Activated CD8-positive, alpha-beta memory T cell treated with anti-CD3 and anti-CD28 coated beads for 36 hours (primary cell): ENCODE results near the gene EPHA4. TPM values are rescaled to one million over a fixed set of nuclear protein-coding genes. Genes with fewer than 3 reads are reported as not detected.

Experiments
- CTCF ChIA-PET: fragments of 350-600 bp; sonication (Branson Sonifier 250); formaldehyde crosslinking; loops from one replicate; lab custom pipeline; 2021; ENCODE audit warnings: antibody characterized with exemption; lab: Charles Lee
- POLR2A ChIA-PET: fragments of 350-600 bp; sonication (Branson Sonifier 250); formaldehyde crosslinking; loops from one replicate; lab custom pipeline; 2021; ENCODE audit warnings: antibody characterized with exemption; lab: Charles Lee
- total RNA-seq, 2 experiments: library from RNA; stranded (reverse); gene quantifications; one replicate each; pipeline ENCODE4 v1.2.3, GENCODE V29; 2021

The EPHA4 gene
- total RNA-seq, 2 experiments from 2014 or later: 2.0 to 2.3 TPM

DNA sequence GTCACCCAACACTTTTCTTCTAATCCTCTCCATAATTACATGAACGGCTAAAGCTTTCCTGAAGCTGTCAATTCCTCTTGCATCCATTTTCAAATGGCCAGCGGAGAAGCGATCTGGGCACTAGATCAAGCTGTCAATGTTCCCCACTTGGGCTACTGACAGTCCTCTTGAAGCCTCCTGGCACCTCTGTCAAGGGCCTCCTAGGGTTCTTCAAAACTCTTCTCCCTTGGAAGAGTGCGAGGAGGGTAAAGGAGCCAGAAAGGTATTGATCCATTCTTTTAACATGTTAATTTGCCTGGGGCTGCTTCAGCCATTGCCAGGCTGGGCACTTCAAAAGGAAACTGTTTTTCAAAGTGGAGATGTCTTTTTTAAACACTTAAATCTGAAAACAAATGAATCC is 19.8 kb downstream of the EPHA4 start:
- CTCF ChIA-PET: no interaction called here
- POLR2A ChIA-PET: no interaction called here

DNA sequence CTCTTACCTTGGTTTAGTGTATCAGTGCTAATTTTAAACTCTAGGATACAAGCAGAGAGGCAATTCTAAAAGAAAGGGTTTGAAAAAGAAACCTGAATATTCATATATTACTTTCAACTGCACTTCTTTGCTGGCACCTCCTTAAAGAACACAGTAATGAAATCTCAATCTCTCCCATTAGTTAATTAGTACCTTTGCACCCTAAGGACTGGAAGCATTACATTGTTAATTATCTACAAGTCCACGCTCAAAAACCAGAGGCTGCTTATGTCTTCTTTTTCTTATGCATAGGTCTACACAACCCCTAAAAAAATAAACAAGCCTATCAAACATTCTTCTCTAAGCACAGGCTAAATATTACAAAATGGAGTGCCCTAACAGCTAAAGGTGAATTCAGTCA is 20.2 kb downstream of the EPHA4 start:
- CTCF ChIA-PET: no interaction called here
- POLR2A ChIA-PET: interaction anchor here (0.5 kb wide), 1 partner anchor 111 kb away, joined by 6 read pairs; no protein-coding TSS in a partner anchor

DNA sequence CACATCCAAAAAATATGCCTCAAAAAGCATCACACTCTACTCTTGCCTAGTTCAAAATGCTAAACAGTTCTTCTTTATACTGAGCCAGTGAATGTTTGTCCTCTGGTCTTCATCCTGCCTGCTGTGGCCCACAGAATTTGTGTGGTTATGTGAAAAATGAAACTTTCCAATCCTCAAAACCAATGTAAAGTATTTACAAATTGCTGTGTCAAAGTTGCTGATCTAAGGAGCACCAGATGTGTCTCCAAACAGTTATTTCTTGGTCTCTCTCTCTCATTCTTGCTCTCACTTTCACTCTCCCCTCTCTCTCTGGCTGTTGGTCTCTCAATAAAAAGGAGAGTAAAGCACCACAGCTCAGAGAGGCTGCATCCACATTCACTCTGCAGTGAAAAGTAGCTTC is 23.0 kb downstream of the EPHA4 start:
- ChIA-PET POLR2A (no interaction called here), CTCF (no interaction called here)

DNA sequence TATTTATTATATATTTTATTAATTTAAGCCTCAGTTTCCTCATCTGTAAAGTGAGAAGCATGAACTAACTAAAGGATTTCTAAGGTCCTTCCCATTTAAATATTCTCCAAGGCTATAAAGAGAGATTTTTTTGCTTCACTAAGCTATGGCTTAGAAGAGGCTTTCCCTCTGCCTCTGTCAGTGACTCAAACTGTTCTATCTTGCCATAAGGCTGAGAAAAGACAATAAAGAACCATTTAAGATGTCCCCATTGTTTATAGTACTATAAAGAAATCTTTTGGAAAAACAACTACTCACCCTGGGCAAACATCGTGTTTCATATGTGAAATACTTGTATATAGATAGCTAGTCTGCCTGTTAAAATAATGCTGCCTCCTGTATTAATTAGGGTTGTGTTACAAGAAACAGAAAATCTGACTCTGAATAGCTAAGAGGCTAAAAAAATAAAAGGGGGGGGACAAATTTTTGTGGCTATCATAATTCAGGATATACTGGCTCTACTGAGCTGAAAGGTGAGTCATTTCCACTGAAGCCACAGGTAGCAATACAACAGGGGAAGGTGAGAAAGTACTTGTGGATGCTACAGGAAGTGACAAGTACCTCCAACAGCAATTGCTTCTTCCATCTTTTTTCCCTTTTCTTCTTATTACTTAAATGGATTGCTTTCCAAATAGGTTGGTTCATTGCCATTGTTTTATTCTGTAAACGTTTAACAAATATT is 25.4 kb downstream of the EPHA4 start:
- POLR2A ChIA-PET: no interaction called here
- CTCF ChIA-PET: interaction anchor here (0.6 kb wide), 1 partner anchor 427 kb away, joined by 3 read pairs; no protein-coding TSS in a partner anchor

DNA sequence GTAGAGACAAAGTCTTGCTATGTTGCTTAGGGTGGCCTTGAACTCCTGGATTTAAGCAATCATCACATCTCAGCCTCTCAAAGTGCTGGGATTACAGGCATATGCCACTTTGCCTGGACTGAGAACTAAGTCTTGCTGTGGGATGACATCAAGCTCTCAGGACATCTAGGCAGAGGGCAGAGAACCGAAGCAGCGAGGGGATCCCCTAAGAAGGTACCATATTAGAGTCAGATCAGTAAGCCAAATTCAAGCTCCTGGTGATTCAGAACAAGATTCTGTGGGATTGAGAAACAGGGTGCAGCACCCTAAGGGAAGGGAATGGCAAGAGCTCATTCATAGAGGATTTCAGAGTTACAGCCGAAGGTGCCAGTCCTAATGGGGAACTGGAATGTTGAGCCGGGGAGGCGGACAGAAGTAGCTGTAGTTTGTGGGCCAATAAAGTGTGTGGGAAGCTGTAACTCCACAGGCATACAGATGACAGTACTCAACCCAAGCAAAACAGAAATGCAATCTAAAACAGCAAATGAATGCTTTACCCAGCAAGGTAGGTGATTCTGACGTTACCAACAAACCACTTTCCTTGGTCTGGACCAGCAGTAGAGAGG is 30.9 kb downstream of the EPHA4 start:
- POLR2A ChIA-PET: interaction anchor here (0.6 kb wide), 1 partner anchor 8 kb away, joined by 4 read pairs; no protein-coding TSS in a partner anchor
- CTCF ChIA-PET: interaction anchor here (1.6 kb wide), 1 partner anchor 14 kb away, joined by 3 read pairs; no protein-coding TSS in a partner anchor

DNA sequence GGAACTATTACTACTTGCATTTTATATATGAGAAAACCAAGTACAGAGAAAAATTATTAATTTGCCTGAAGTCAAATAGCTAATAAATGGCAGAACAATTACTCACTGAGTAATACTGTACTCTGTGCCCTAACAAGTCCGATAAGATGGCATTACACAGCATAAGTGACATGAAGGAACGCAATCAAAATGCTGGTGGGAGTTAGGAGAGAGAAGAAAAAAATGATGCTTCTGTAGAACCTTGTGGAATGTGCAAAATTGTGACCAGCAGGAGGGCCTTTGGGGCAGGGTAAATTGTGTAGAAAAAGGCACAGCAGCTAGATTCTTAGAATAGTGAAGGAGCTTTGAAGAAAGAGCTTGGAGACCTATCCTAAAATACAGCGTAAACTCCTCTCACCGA is 32.9 kb downstream of the EPHA4 start:
- POLR2A ChIA-PET: no interaction called here
- CTCF ChIA-PET: no interaction called here

DNA sequence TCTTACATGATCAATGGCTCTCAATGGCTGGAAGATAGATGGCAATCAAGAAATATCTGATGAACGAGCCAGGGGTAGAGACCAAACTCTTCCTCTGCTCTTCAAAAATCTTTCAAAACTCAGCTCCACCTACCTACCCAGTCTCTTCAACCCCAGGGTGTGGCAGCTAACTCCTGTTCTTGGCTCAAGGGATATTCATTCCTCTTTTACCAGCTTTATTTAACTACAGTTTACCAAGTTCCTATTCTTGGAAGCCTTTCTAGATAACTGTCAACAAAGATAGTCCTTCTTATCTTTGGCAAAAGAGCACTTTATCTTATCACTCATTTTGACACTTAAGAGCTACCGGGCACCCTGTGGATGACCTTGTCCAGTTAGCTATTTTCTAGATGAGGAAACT is 36.3 kb downstream of the EPHA4 start:
- POLR2A ChIA-PET: no interaction called here
- CTCF ChIA-PET: no interaction called here

DNA sequence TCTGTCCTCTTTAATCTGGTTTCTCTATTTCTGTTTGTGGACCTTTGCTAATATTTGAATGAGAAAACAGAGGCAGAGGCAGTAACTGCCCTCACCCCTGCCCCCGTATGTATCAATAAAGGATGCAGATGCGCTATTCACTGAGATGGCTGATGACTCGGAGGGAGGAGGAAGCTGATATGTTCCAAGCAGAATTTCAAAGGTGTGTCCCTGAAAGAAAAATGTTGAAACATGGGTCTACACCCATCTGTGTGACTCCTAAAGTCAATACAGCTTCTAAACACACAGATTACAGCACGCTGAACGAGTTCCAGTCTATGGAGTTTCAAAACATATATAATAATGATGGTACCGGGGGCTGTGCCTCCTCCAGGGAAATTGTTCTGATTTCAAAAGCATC is 38.8 kb downstream of the EPHA4 start:
- POLR2A ChIA-PET: interaction anchor here (0.6 kb wide), 1 partner anchor 8 kb away, joined by 4 read pairs; no protein-coding TSS in a partner anchor
- CTCF ChIA-PET: no interaction called here

DNA sequence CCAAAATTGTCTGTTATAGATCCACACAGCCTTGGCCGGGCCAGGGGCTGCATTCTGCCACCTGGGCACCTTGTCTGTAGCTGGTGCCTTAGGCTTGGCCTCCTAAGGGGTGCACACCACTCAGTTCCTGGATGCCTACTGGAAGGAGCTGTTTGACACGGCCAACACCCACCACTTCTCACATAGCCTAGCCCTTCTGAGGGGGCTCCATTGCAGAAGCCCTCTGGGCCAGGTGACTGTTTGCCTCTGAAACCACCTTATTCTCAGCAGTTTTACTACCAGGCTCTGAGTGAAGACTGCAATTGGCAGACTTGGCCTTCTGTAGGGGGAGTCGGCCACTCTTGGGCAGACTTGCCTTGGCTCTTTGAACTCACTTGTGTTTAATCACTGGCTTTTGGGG is 39.5 kb downstream of the EPHA4 start:
- ChIA-PET CTCF (no interaction called here), POLR2A (interaction anchor here (0.6 kb wide), 1 partner anchor 8 kb away, joined by 4 read pairs; no protein-coding TSS in a partner anchor)

DNA sequence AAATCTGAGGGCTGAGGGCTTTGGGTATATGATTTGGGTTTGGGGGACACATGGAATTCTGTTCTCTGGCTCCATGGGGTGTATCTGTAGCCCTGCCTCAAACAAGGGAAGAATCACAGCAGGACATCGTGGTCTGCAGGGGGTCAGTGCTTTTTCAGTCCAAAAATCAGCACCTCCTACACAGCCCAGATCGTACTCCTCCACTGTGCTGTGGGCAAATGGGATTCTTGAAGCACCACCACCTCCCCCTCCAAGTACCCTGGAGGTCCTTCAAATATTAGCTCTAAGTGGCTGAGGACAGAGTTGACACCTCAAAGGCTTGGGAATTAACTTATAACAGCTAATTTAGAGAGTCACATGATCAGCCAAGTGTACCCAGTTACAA is 41.5 kb downstream of the EPHA4 start:
- POLR2A ChIA-PET: interaction anchor here (0.6 kb wide), 1 partner anchor 28 kb away, joined by 4 read pairs; no protein-coding TSS in a partner anchor
- CTCF ChIA-PET: no interaction called here

DNA sequence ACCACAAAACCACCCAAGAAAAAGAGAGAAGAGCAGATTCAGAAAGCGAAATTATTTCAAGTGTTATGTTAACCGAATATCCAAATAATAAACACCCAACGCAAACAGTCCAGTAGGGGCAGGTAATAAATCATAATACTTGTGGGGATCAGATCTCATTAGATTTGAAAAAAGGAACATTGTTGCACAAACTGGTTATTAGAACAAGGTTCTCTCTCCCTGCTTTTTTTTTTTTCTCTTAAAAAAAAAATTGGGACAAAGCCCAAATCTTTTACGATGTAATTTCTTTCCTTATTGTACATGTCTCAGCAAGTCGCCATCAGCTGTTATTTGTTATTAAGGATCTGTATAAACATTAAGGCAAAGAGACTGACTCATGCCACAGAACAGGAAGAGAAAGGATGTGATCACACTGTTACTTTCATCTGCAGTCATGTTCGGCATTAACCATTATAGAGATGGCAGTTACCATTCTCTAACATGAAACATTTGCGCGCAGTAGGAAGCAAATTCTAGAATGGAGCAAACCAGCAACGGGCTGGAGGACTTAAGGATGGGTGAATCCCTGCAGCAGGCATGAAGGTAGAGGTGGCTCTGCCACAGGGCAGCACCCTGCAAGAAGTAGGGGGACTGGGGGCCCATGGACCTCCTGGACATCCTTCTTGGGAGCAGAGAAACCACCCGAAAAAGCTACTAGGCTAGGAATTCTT is 42.0 kb downstream of the EPHA4 start:
- ChIA-PET CTCF (interaction anchor here (1.2 kb wide), 1 partner anchor 18 kb away, joined by 3 read pairs; no protein-coding TSS in a partner anchor), POLR2A (interaction anchor here (0.6 kb wide), 1 partner anchor 28 kb away, joined by 4 read pairs; no protein-coding TSS in a partner anchor)

DNA sequence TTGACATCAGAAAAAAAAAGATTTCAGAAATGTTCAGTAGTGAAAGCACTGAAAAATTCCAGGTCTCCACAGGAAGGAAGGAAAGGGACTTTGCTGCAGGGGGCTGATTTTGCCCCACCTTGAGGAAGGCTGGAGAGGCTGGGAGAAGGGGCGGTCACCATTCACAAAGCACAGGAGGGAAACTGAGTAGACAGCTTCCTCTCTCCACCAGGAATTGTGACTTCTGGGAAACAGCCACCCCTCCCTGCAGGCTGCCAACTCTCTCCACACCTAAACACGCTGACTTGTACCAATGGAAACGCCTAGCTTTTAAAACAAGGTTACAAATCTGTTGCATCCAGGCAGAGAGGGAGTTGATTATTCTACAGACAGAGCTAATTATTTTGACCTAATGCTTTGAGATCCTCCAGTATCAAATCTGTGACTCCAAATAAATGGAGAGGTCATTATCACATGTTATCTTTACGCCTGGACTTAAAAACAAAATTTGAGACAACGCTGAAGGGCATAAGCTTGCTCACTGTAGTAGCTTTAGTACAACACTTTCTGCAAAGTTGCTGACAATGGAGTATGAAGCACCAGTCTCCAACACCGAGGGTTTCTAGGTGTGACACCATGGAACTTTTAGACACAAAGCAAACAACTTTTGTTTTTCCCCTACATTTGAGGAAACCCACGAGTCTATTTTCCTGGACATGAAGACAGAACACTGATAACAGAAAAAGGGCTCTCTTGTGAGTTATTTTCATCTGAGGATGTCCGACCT is 42.7 kb downstream of the EPHA4 start:
- CTCF ChIA-PET: interaction anchor here (1.2 kb wide), 1 partner anchor 17 kb away, joined by 3 read pairs; no protein-coding TSS in a partner anchor
- POLR2A ChIA-PET: no interaction called here

DNA sequence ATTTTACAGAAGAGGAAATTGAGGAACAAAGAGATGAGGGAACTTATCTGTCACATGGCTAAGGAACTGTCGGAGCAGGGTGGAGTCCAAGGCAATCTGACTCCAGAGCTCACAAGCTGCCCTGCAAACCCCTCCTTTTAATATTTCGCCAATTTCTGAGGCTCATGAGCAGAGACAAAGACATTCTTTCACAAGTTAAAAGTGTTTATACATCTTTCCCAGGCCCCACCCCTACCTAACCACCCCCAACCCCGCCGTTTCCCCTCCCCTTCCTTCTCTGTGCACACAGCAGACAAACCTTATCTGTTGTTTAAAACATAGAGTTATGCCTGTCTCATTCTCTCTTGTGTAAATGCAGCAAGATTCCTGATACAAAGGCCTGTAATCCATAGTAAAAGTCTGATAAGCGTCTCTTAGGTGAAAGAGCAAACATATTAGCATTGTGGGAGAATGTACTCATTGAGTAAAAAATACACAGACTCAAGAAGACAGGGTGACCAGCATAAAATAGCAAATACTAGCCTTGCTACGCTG is 44.3 kb downstream of the EPHA4 start:
- ChIA-PET POLR2A (no interaction called here), CTCF (no interaction called here)

DNA sequence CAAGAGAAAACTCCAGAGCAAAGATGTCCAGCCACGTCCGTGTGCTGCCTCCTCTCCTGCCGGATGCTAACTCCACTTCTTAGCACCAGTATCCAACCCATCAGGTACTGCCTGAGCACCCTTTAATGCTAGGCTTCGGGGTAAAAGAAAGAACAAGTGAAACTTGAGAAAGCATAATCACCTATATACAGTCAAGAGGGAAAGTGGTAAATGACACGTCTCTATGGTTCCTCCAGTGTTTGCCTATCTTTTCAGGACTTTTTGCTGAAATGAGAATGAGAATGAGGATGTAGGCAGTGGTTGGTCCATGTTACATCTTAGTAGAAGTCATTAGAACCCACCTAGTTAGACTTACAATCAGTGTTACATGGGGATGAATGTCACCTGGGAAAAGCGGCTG is 47.9 kb downstream of the EPHA4 start:
- CTCF ChIA-PET: no interaction called here
- POLR2A ChIA-PET: no interaction called here

DNA sequence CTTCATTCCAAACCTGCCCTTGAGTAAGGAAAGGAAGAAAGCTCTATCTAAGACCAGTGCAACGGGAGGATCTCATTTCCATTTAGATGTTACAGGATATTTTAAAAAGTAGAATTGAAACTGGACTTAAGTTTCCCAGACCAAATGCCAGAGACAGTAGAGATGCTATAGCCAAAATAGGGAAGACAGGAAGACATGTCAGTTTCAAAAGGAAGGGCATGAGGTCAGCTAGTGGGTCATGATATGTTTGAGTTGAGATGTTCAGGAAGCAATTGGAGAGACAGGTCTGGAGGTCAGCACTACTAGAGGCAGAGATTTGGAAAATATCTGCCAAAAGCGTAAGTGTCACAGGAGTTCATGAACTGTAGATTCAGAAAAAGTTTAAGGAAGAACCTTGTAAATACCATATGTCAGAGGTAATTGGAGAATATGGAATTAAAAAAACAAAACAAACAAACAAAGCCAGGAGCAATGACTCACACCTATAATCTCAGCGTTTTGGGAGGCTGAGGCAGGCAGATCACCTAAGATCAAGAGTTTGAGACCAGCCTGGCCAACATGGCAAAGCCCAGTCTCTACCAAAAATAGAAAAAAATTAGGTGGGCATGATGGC is 50.8 kb downstream of the EPHA4 start:
- CTCF ChIA-PET: interaction anchor here (1.4 kb wide), 1 partner anchor 40 kb away, joined by 3 read pairs; no protein-coding TSS in a partner anchor
- POLR2A ChIA-PET: no interaction called here

DNA sequence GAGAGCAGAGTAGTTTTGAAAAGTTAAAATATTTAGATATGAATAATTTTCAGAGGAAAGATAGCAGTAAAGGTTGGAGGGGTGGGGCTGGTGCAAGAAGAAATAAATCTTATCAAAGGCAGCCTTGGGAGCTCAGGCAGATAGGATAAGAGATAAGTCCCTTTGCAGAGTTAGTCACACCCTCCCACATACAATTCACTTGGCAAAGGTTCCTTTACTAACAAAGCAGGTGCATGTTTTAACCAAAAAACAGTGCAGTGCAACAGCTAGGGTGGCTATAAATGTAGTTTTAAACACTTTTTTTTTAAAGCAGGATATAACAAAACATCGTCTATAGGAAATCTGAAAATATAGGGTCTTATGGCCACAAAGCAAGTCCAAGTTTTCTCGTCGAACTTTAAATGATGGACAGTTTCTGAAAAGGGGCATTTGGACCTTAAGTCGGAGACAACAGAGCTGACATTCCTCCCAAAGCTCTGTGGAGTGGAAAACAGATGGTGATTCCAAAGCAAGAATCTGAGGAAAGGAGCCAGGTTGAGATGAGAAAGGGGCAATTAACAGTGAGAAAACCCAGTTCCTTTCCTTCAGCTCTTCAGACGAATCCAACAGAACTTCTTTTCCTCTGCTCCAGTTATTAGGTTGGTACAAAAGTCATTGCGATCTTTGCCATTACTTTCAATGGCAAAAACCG is 53.0 kb downstream of the EPHA4 start:
- POLR2A ChIA-PET: interaction anchor here (0.6 to 0.8 kb wide), 2 partner anchors 7 to 45 kb away, joined by 3 to 5 read pairs; no protein-coding TSS in a partner anchor
- CTCF ChIA-PET: no interaction called here

DNA sequence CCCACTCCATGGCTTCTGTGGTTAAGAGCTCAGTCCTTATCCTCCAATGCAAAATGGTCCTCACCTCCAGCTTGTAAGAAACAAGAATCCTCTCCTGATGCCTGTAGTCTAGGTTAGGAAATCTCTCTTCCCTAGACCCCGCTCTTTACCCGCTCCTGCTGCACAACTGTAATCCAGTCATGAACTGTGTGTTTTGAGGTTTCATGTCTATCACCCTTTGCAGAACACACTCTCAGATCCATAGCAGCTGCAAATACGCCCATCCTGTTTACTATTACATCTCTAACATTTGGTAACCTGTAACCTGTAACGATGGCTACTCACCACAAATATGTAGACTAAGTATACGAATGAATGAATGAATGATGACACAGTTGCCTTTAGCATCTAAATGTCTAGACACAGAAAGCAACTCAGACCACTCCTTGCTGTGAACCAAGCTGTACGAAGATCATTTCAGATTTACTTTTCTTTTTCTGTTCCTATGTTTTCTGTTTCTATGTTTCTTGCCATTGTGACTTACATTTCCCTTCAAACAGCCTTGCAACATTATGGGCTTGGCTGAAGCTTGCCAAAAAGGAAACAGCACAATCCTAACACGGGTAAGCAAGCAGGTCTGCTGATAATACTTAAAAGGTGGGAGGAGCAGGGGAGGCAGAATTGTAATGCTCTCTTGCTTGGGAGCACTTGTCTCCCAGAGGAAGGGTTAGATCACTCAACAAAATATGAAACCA is 53.7 kb downstream of the EPHA4 start:
- POLR2A ChIA-PET: interaction anchor here (0.6 to 0.8 kb wide), 3 partner anchors 8 to 46 kb away, joined by 3 to 5 read pairs (median 5); no protein-coding TSS in a partner anchor
- CTCF ChIA-PET: no interaction called here
